Esophagus muscularis mucosa (tissue), 3 donors: ENCODE results near the gene AXIN1.

Experiments used
- CTCF ChIP-seq, 3 experiments: fragments of 200-600 bp in 2 of 3; fragments of 450-650 bp in 1 of 3; sonication (generic) in 2 of 3; IDR thresholded peaks; one replicate each; pipeline ENCODE4 v1.5.1; 2017 to 2019; ENCODE audit warnings: antibody characterized with exemption in 3 of 3, mild to moderate bottlenecking in 2 of 3, moderate library complexity in 1 of 3
- POLR2A ChIP-seq: fragments of 450-650 bp; IDR thresholded peaks from one replicate; pipeline ENCODE4 v1.6.1; 2017; ENCODE audit warnings: antibody characterized with exemption, moderate library complexity, mild to moderate bottlenecking, low read depth
- POLR2AphosphoS5 ChIP-seq, 2 donors: sonication (generic); formaldehyde crosslinking; IDR thresholded peaks; one replicate each; pipeline ENCODE4 v1.6.1; 2017; ENCODE audit warnings: antibody characterized with exemption in 2 of 2

GRCh38 chr16:318628-319027 lies 33.9 kb downstream of the AXIN1 start:
- TF ChIP-seq CTCF (IDR thresholded peaks at IDR 0.05): no peak
- TF ChIP-seq POLR2AphosphoS5 (IDR thresholded peaks at IDR 0.05): no peak
- no peak for TF ChIP-seq POLR2A
